Mammary epithelial cell (primary cell): ENCODE data around the gene BEND6.

Source experiments
- CTCF ChIP-seq, 2 donors: IDR thresholded peaks in 1 of 2; conservative IDR thresholded peaks in 1 of 2; 2 replicates each; pipeline ENCODE4 v1.5.1; 2011 to 2012; ENCODE audit warnings: inconsistent platforms in 2 of 2, low read length in 2 of 2, mild to moderate bottlenecking in 2 of 2, control low read depth in 1 of 2, low read depth in 1 of 2; ENCODE audit not compliant: insufficient read depth in 1 of 2; ENCODE audit errors: extremely low read depth in 1 of 2
- EZH2 ChIP-seq: IDR thresholded peaks from 2 replicates; pipeline ENCODE4 v1.6.1; 2012; ENCODE audit warnings: low read length, inconsistent platforms, borderline replicate concordance

GRCh38 chr6:56938649-56939191 is 16.2 kb upstream of the BEND6 start:
- TF ChIP-seq CTCF (conservative IDR thresholded peaks at IDR 0.05 in 1 of 2, IDR thresholded peaks at IDR 0.05 in 1 of 2; ENCODE audit: extremely low read depth in 1 of 2, insufficient read depth in 1 of 2, low read depth in 1 of 2, low read length in 2 of 2) (no peak), EZH2 (no peak)
